ENCODE results near the gene UCP3. TPM values are rescaled to one million over a fixed set of nuclear protein-coding genes. Genes with fewer than 3 reads are reported as not detected.

UCP3 gene
- total RNA-seq, 2 experiments from 2014 or later = 2.4 to 3.2 TPM

DNA sequence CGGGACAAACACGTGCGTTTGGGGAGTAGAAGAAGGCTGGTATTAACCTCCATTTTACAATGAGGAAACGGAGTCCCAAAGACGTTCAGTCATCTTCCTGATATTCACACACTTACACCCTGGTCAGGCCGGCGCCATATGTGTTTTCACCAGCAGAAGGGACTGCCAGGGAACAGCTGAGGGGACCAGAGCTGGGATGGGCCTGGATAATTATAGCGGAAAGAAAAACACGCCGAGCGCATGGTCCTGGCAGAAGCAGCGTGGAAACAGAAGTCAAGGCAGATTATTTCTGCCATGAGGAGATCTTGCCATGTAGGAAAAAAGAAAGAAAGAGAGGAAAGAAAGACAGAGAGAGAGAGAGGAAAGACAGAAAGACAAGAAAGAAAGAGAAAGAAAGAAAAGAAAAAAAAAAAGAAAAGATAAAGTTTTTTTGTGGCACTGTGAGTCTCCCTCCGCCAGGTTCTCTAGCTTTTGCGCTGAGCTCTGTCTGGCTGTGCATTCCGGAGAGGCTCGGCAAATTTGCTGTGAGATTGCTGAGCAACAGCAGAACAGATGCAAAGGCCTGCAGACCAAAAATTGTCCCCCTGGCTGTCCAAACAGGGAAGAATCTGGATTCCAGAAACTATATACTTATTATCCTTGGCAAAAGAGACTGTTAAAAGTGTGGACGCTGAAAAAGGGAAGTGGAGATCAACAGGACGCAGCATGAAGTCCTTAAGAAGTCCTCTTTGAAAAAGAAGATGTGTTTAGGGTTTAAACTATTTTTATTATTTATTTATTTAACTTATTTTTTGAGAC is 24.9 kb downstream of the UCP3 start:
- CTCF ChIA-PET (ENCODE audit: unreplicated experiment) = no interaction called here
- Histone ChIP-seq H3K27ac (ENCODE audit: low read depth, low read length, poor library complexity, severe bottlenecking) (peak overlapping the region; percentile 91), H3K4me2 (ENCODE audit: low read length) (peak overlapping the region; percentile 96), H3K36me3 (ENCODE audit: insufficient read depth, low read length) (peaks cover 30% of the 10 kb centered on the region), H2AFZ (ENCODE audit: low read length) (peak overlapping the region; percentile 21; the same call in 1 of the 2 replicates), H3K9me3 (ENCODE audit: low read length) (no peaks in the 10 kb centered on the region), H4K20me1 (ENCODE audit: insufficient read depth, low read length) (peaks cover 12% of the 10 kb centered on the region; the same call in 1 of the 2 replicates), H3K4me1 (ENCODE audit: insufficient read depth, low read length, poor library complexity, severe bottlenecking) (peaks cover 59% of the 10 kb centered on the region), H3K4me3 (ENCODE audit: low read depth, low read length, poor library complexity, severe bottlenecking) (peak overlapping the region; percentile 91), H3K79me2 (ENCODE audit: insufficient read depth, low read depth, low read length) (peaks cover 47% of the 10 kb centered on the region), H3K9me2 (ENCODE audit: insufficient read depth, low read length) (no peaks in the 10 kb centered on the region)
- BruUV-seq (replicated peaks) = TSS peak; percentile 95
- no peak for TF ChIP-seq EZH2phosphoT487 (IDR thresholded peaks at IDR 0.05; ENCODE audit: borderline replicate concordance, low read depth, low read length)
- TF ChIP-seq, protein P1, sequence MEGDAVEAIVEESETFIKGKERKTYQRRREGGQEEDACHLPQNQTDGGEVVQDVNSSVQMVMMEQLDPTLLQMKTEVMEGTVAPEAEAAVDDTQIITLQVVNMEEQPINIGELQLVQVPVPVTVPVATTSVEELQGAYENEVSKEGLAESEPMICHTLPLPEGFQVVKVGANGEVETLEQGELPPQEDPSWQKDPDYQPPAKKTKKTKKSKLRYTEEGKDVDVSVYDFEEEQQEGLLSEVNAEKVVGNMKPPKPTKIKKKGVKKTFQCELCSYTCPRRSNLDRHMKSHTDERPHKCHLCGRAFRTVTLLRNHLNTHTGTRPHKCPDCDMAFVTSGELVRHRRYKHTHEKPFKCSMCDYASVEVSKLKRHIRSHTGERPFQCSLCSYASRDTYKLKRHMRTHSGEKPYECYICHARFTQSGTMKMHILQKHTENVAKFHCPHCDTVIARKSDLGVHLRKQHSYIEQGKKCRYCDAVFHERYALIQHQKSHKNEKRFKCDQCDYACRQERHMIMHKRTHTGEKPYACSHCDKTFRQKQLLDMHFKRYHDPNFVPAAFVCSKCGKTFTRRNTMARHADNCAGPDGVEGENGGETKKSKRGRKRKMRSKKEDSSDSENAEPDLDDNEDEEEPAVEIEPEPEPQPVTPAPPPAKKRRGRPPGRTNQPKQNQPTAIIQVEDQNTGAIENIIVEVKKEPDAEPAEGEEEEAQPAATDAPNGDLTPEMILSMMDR (conservative IDR thresholded peaks at IDR 0.05; ENCODE audit: low read length) = no peak
- POLR2A ChIA-PET = interaction anchor here (0.7 to 6.4 kb wide), 5 partner anchors 11 to 414 kb away, joined by 3 to 39 read pairs (median 4); partner anchors contain the start of gene PGM2L1
- DNase-seq (ENCODE audit: low spot score) = peak; percentile 40
- intact Hi-C loops (cut with micrococcal nuclease; ENCODE audit: unreplicated experiment) = loop anchor here (1.0 to 10.0 kb wide), 5 partner anchors 10 to 829 kb away; partner anchors contain the start of genes C2CD3, LIPT2, MRPL48 and PPME1

DNA sequence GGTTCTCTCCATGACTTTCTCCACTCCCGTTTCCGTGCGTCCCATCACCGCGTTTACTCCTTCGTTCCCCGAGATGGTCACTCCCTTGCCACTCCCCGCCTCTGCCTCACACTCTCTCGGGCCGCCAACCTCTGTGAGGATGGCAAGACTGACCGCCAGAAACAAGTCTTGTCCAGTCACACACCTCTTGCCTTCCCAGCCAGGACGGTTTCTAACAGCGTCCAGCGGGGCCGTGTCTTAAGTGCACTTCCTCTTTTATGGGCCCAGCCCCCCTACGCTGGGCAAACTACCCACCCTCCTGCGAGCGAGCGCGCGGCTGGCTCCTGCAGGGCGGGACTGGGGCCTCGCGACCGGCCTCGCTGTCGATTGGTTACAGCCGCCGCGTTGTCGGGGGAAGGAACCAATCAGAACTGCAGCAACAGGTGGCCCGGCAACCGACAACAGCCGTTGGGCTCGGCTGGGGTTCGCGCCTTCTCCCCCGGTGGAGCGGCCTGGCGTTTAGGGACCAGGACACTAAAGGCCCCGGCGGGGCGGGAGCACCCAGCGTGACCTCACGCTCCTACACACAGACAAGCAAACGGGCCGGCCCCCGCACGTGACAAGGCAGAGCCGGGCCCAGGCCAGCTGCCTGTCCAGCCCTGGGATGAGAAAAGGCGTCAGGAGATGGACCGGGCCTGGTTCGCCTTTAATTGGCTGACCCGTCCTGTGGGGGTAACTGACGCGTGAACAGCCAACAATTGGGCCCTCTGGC is 25.7 kb downstream of the UCP3 start:
- H3K4me1 ChIP-seq (ENCODE audit: insufficient read depth, low read length, poor library complexity, severe bottlenecking) = peaks cover 65% of the 10 kb centered on the region
- peak; percentile 98 for DNase-seq (ENCODE audit: low spot score)
- no peak for TF ChIP-seq EZH2phosphoT487 (IDR thresholded peaks at IDR 0.05; ENCODE audit: borderline replicate concordance, low read depth, low read length)
- TF ChIP-seq, protein P1 (conservative IDR thresholded peaks at IDR 0.05; ENCODE audit: low read length) = no peak

More for the DNA sequence above, 25.7 kb downstream of the UCP3 start:
- peaks cover 38% of the 10 kb centered on the region for H3K36me3 ChIP-seq (ENCODE audit: insufficient read depth, low read length)
- POLR2A ChIA-PET = interaction anchor here (0.6 to 6.4 kb wide), 8 partner anchors 8 to 187 kb away, joined by 3 to 46 read pairs (median 16); partner anchors contain the start of genes C2CD3 and PPME1
- CTCF ChIA-PET (ENCODE audit: unreplicated experiment) = interaction anchor here (1.1 to 1.6 kb wide), 3 partner anchors 8 to 14 kb away, joined by 4 to 6 read pairs (median 5); no protein-coding TSS in a partner anchor
- H3K4me2 ChIP-seq (ENCODE audit: low read length) = peak overlapping the region; percentile 96
- H3K79me2 ChIP-seq (ENCODE audit: insufficient read depth, low read depth, low read length) = peaks cover 55% of the 10 kb centered on the region
- peak overlapping the region; percentile 21; the same call in 1 of the 2 replicates for H2AFZ ChIP-seq (ENCODE audit: low read length)
- intact Hi-C loops (cut with micrococcal nuclease; ENCODE audit: unreplicated experiment) = loop anchor here (1.0 to 10.0 kb wide), 5 partner anchors 11 to 828 kb away; partner anchors contain the start of genes C2CD3, LIPT2, MRPL48 and PPME1
- peak overlapping the region; percentile 91 for H3K4me3 ChIP-seq (ENCODE audit: low read depth, low read length, poor library complexity, severe bottlenecking)
- H3K27ac ChIP-seq (ENCODE audit: low read depth, low read length, poor library complexity, severe bottlenecking) = peak overlapping the region; percentile 91
- peaks cover 20% of the 10 kb centered on the region for H4K20me1 ChIP-seq (ENCODE audit: insufficient read depth, low read length)
- no TSS peak for BruUV-seq (replicated peaks)
- no peaks in the 10 kb centered on the region for H3K9me2 ChIP-seq (ENCODE audit: insufficient read depth, low read length)
- H3K9me3 ChIP-seq (ENCODE audit: low read length) = no peaks in the 10 kb centered on the region
